ENCODE measurements around the gene PRUNE2.

PRUNE2 gene

DNA sequence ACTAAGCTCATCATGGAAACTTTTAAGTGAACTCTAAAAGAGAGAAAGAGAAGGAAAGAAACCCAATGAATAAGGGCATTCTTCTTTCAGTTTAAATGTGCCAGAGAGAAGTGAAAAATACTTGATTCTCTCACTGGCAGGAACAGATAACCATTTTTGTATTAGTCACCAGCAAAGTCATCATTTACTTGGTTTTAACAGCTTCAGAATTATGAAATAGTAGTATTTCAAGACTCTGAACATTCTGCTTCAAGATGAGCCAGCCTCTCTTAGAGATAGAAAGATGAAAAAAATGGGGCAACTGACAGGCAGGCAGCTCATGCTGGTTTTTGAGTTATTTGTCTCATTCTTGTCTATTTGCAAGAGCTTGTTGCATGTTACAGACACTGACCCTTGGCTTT is 343.4 kb downstream of the PRUNE2 start:
- H3K36me3 ChIP-seq (ENCODE audit: control insufficient read depth, insufficient read depth, low read length) = no peaks in the 10 kb centered on the region
- H3K9ac ChIP-seq (ENCODE audit: low read depth, low read length) = no peak overlapping the region
- H3K9me3 ChIP-seq (ENCODE audit: control insufficient read depth, insufficient read depth, low read length) = no peaks in the 10 kb centered on the region
- no peaks in the 10 kb centered on the region for H3K4me1 ChIP-seq (ENCODE audit: control insufficient read depth, insufficient read depth, low read length)
- H3K27me3 ChIP-seq (ENCODE audit: control insufficient read depth, insufficient read depth, low read length) = no peaks in the 10 kb centered on the region
- H3K4me3 ChIP-seq (ENCODE audit: low read depth, low read length) = no peak overlapping the region

DNA sequence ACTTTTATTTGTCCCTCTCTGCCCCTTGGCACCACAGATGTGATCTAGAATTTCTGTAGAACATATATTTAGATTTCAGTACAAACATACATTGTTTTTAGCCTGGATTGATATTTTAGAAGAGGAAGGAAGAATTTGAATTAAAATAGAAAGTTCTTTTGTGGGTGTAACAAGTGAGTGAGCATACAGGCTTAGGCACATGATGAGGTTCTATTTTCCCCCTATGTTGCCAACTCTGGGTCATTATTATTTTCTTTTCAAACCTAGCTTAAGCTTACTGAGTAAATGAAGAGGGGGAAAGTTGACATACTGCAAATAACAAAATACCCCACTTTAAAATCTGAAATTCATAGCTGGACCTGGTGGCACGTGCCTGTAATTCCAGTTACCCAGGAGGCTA is 344.0 kb downstream of the PRUNE2 start:
- Histone ChIP-seq H3K4me1 (ENCODE audit: control insufficient read depth, insufficient read depth, low read length) (no peaks in the 10 kb centered on the region), H3K9me3 (ENCODE audit: control insufficient read depth, insufficient read depth, low read length) (no peaks in the 10 kb centered on the region), H3K27me3 (ENCODE audit: control insufficient read depth, insufficient read depth, low read length) (no peaks in the 10 kb centered on the region), H3K4me3 (ENCODE audit: low read depth, low read length) (no peak overlapping the region), H3K9ac (ENCODE audit: low read depth, low read length) (no peak overlapping the region), H3K36me3 (ENCODE audit: control insufficient read depth, insufficient read depth, low read length) (no peaks in the 10 kb centered on the region)
